ENCODE data around the gene IGFALS.

Gene IGFALS

DNA sequence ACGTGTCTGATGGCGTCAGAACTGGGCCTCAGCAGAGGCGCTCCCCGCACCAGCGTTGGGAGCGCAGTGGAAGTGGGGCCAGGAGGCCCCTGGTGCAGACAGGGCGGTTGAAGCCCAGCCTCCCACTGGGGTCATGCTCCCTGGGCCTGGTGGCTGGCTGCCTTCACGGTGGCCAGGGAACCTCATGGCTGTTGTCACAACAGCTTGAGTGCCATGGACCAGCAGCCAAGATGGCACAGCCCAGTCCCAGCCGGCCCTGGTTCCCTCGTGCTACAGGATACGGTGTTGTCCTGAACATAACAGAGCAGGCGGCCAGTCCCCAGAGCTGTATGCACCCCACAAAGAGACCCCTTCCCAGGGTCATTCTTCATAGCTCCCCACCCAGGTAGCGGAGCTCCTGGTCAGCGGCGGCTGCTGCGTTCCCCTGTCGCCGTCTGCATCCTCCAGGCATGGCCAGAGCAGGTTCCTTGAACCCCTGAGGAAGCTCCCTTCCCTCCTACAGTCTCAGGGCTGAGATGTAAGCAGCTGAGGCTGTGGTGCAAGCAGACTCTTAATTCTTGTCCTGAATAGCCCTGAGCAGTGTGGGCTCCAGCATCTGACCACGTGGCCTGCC lies 51.8 kb downstream of the IGFALS start:
- no peak for DNase-seq

DNA sequence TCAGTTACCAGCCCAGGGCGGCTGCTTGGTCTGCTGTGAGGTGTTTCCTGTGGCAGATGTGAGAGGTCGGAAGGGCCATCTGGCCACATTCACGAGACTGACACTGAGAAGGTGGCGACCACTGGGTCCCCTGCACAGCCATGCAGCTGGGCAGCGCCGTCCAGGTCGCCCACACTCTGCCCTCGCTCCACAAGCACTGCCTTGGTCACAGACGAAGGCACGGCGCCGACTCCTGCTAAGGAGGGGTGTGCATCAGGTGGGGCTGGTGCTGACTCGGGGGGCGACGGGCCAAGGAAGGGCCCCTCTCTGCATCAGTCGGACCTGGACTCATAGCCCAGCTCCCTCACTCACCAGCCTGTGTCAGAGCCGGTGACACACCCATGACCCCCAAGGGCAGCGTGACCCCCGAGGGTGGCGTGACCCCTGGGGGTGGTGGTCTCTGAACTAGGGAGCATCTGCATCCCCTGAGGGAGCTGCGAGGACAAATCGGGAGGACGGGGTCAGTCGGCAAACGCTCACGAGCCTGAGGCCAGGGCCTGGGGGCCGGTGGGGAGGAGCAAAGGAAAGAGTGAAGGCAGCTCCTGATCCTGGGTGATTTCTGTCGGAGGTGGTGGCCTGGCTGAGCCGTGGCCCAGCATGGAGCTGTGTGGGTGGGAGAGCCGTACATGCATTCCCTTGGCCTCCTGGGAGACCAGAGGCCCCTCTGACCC lies 52.6 kb downstream of the IGFALS start:
- DNase-seq: no peak

Measured in CD4-positive, alpha-beta T cell treated with Interleukin-4 for 1 hour (primary cell).